ENCODE measurements around the gene AP2A2. TPM values are rescaled to one million over a fixed set of nuclear protein-coding genes. Genes with fewer than 3 reads are reported as not detected.

Gene AP2A2
- total RNA-seq, 1 donor from 2014 or later = 34.6 TPM

- DNase-seq (ENCODE audit: low spot score in 2 of 2) (no peak), FAIRE-seq (no peak)
These were observed 124.4 kb downstream of the AP2A2 start for GRCh38 chr11:1049911-1050580.

DNA sequence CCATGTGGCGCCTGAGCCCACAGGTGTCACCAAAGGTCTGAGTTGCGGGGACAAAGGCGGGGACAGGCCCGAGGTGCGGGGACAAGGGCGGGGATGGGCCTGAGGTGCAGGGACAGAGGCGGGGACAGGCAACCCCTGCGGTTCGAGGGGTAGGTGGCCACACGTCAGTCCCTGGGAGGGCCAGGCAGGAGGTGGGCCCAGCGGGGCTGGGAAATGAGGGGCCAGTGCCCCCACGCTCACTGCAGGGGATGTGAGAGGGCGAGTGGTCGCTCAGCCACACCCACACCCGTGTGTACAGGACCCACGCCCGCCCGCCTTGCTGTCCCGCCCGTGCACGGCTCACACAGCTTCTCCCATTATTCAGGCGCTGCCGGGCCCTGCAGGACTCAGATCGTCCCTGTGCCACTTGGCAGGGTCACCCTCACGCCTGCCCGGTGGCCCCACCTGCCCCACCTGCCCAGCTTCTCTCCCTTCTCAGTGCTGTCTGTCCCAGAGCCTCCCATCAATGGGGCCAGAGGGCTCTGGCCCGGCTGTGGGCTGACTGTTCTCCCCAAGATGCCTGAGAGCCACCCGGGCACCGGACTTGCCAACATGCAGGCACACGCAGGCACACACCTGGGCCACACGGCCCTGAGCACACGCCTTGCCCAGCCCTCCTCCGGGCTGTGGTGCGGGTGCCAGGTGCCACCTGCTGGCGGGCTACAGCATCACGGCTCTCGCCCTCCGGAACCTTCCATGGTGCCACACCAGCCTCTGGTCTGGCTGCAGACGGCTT lies 125.1 kb downstream of the AP2A2 start:
- FAIRE-seq (no peak), DNase-seq (ENCODE audit: low spot score in 2 of 2) (peak; percentile 81 to 92)

- no peak for DNase-seq (ENCODE audit: low spot score in 2 of 2)
- FAIRE-seq = no peak
These were observed 125.9 kb downstream of the AP2A2 start for GRCh38 chr11:1051356-1052132.

GRCh38 chr11:1052133-1053011 lies 126.7 kb downstream of the AP2A2 start:
- FAIRE-seq (no peak), DNase-seq (ENCODE audit: low spot score in 2 of 2) (no peak)

- FAIRE-seq (no peak), DNase-seq (ENCODE audit: low spot score in 2 of 2) (no peak)
These were observed 127.6 kb downstream of the AP2A2 start for GRCh38 chr11:1053121-1053901.

- no peak for FAIRE-seq
- DNase-seq (ENCODE audit: low spot score in 2 of 2) = no peak
These were observed 128.8 kb downstream of the AP2A2 start for GRCh38 chr11:1054143-1055108.

DNA sequence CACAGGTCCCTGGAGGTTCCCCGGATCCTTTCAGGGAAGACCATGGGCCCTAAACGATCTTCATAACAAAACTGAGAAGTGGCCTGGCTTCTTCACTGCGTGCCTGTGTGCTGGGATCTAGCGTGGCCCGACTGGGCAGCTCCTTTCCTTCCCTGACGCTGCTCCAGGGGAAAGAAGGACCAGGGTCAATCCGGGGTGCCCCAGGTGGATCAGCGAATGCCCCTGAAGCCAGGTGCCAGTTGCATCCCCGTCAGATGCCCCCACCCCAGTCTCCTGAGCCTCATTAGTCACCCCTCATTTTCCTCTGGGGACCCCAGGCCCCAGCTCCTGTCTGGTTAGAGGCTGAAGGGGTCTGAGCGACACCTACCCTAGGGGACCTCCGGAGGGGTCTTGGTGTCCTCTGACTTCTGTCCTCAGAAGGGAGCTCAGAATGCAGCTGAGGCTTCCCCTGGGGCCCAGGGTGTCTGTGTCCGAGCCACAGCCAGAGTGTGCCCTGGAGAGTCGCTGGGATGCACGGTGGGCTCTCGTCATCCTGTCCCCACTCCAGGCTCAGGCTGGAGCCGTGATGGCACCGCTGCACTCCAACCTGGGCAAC lies 129.5 kb downstream of the AP2A2 start:
- DNase-seq (ENCODE audit: low spot score in 2 of 2) (no peak), FAIRE-seq (no peak)

GRCh38 chr11:1055990-1056771 lies 130.5 kb downstream of the AP2A2 start:
- no peak for DNase-seq (ENCODE audit: low spot score in 2 of 2)
- no peak for FAIRE-seq

DNA sequence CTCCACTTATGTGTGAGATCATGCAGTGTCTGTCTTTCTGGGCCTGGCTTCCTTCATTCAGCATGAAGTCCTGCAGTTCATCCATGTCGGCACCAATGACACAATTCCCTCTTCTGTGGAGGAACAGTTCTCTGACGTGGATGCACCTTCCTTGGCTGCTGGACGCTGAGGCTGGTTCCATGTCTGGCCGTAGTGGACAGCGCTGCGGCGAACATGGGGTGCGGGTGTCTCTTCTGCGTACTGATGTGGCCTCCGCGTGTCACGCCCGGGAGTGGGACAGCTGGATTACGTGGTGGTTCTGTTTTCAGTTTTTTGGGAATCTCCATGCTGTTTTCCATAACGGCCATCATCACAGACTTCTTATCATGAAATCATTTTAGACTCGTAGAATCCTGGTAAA lies 132.1 kb downstream of the AP2A2 start:
- DNase-seq (ENCODE audit: low spot score in 2 of 2) (no peak), FAIRE-seq (no peak)

GRCh38 chr11:1059759-1060158 lies 134.1 kb downstream of the AP2A2 start:
- FAIRE-seq (no peak), DNase-seq (ENCODE audit: low spot score in 2 of 2) (no peak)

GRCh38 chr11:1060410-1060809 lies 134.7 kb downstream of the AP2A2 start:
- no peak for FAIRE-seq
- DNase-seq (ENCODE audit: low spot score in 2 of 2) = no peak

DNA sequence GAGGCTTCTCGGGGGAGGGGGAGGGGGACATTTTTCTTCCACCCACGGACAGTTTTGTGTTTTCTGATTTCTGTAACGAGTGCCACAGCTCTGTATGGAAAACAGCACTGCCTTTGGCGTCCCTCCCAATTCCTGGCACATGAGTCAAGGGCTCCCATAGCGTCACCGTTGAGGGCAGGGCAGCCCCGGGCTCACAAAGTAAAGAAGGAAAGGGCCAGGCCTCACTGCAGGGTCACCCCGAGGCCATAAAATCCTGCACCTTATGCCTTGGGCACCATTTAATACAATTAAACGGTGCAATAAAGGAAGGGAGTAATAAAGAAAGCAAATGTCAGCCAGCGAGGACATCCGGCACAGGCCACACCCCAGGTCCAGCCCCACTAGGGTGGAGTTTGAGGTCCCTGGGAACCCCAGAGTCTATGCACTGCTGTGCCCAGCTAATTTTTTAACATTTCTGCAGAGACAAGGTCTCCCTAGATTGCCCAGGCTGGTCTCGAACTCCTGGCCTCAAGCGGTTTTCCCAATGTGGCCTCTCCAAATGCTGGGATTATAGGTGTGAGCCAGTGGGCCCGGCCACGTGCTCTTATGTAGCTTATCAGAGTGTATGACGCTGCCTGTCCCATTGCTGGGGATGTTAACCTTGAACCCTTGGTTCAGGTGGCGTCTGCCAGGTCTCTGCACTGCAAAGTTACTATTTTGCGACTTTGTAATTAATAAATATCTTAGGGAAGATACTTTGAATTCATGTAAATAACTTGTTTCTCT lies 135.4 kb downstream of the AP2A2 start:
- DNase-seq (ENCODE audit: low spot score in 2 of 2) = no peak
- no peak for FAIRE-seq
